ENCODE results near the gene SBSN. TPM values are rescaled to one million over a fixed set of nuclear protein-coding genes. Genes with fewer than 3 reads are reported as not detected.

The SBSN gene
- total and polyA plus RNA-seq, 10 of the 15 experiments (the other 5 are each of a cell fraction or from before 2014, with no cell fraction given), result 0.09 TPM; not detected in 9

GRCh38 chr19:35495107-35496064 is 32.7 kb downstream of the SBSN start (continued):
- no peak for TF ChIP-seq RB1 (IDR thresholded peaks at IDR 0.05; ENCODE audit: borderline replicate concordance)
- TF ChIP-seq MYB (IDR thresholded peaks at IDR 0.05; ENCODE audit: borderline replicate concordance, low read depth, low read length), result no peak
- no peak for TF ChIP-seq ZBTB33 (IDR thresholded peaks at IDR 0.05)
- TF ChIP-seq EED (IDR thresholded peaks at IDR 0.05; ENCODE audit: low read depth), result no peak; the same call in 1 of the 2 replicates
- TF ChIP-seq EP300 (IDR thresholded peaks at IDR 0.05; ENCODE audit: borderline replicate concordance in 1 of 2, control insufficient read depth in 1 of 2, low read depth in 2 of 2, low read length in 2 of 2), result no peak
- no peak for TF ChIP-seq SMAD1 (IDR thresholded peaks at IDR 0.05; ENCODE audit: low read depth, partially characterized antibody)
- TF ChIP-seq BACH1 (IDR thresholded peaks at IDR 0.05; ENCODE audit: borderline replicate concordance), result 0 out of 2 replicates have a peak, but pooled peaks have one; percentile 30
- TF ChIP-seq ZNF622 (IDR thresholded peaks at IDR 0.05), result no peak
- TF ChIP-seq RAD51 (IDR thresholded peaks at IDR 0.05), result no peak
- TF ChIP-seq NFXL1 (IDR thresholded peaks at IDR 0.05; ENCODE audit: borderline replicate concordance), result no peak
- TF ChIP-seq SMAD5 (IDR thresholded peaks at IDR 0.05; ENCODE audit: low read depth), result no peak
- TF ChIP-seq ZNF687 (IDR thresholded peaks at IDR 0.05), result 0 out of 2 replicates have a peak, but pooled peaks have one; percentile 21
- TF ChIP-seq, protein P1, sequence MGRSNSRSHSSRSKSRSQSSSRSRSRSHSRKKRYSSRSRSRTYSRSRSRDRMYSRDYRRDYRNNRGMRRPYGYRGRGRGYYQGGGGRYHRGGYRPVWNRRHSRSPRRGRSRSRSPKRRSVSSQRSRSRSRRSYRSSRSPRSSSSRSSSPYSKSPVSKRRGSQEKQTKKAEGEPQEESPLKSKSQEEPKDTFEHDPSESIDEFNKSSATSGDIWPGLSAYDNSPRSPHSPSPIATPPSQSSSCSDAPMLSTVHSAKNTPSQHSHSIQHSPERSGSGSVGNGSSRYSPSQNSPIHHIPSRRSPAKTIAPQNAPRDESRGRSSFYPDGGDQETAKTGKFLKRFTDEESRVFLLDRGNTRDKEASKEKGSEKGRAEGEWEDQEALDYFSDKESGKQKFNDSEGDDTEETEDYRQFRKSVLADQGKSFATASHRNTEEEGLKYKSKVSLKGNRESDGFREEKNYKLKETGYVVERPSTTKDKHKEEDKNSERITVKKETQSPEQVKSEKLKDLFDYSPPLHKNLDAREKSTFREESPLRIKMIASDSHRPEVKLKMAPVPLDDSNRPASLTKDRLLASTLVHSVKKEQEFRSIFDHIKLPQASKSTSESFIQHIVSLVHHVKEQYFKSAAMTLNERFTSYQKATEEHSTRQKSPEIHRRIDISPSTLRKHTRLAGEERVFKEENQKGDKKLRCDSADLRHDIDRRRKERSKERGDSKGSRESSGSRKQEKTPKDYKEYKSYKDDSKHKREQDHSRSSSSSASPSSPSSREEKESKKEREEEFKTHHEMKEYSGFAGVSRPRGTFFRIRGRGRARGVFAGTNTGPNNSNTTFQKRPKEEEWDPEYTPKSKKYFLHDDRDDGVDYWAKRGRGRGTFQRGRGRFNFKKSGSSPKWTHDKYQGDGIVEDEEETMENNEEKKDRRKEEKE (IDR thresholded peaks at IDR 0.05), result no peak
- TF ChIP-seq NFYB (IDR thresholded peaks at IDR 0.05; ENCODE audit: insufficient read depth, low read depth, low read length), result no peak
- no peak for TF ChIP-seq SKIL (IDR thresholded peaks at IDR 0.05; ENCODE audit: low read depth, poor library complexity, severe bottlenecking)
- TF ChIP-seq NRF1 (conservative IDR thresholded peaks at IDR 0.05; ENCODE audit: low read depth, low read length), result no peak
- TF ChIP-seq SMC3 (IDR thresholded peaks at IDR 0.05; ENCODE audit: borderline replicate concordance, low read length), result peak; percentile 92

All from GM12878 (cell line).